ENCODE results near the gene JADE1.

JADE1 gene

DNA sequence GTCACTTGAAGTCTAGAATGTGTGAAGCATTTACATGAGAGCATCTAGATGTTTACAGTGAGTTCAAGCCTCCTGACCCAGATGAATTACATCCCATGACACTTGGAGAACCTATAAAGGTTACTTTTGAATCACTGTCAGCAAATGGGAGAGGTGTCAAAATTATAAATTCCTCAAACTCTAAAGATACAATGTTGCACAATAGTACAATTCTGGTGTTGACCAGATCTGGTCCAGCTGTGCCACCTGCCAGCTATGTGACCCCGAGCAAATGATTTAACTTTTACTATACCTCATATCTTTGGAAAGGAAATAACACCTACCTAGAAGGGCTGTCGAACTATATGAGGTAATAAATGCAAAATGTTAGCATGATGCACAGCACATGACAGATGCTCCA, 69.8 kb downstream of the JADE1 start:
- no peak for DNase-seq

DNA sequence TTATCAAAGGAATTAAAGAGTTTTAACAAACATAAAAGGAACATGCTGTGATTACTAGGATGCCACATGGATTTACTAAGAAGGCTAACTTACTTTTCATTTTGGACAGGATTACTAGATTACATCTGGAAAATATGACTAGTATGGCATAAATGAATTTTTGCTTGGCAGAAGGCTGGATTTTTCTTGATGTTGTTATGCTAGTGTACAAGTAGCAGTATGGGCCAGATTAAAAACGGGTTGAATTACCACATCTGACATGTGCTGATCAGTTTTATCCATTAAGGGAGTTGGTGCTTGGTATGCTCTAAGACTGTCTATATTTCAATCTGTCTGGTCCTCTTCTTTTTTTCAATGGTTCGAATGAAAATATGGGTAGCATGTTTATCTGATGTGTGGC, 70.5 kb downstream of the JADE1 start:
- DNase-seq = no peak

- DNase-seq = no peak
Observed at GRCh38 chr4:128880662-128881061, 71.2 kb downstream of the JADE1 start.

GRCh38 chr4:128904821-128905220, 95.3 kb downstream of the JADE1 start:
- no peak for DNase-seq

- DNase-seq = no peak
Observed at GRCh38 chr4:128906581-128906980, 97.1 kb downstream of the JADE1 start.

DNA sequence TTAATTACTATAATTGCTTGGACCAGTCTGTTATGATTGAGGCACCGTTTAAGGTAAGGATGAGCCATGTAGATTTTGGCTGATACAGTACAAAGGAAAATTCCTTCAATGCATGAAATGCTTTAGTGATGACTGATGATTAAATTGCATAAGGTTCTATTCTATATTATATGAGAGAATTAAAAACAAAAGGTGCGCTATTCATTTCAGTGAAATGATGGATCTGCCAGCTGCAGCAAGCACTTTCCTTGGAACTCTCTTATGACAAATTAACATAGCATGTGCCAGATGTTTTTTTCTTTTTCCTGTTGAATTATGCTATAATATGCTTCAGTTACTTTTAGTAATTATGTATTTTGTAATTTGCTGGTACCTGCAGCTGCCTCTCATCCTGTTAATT, 98.5 kb downstream of the JADE1 start:
- DNase-seq = no peak

DNA sequence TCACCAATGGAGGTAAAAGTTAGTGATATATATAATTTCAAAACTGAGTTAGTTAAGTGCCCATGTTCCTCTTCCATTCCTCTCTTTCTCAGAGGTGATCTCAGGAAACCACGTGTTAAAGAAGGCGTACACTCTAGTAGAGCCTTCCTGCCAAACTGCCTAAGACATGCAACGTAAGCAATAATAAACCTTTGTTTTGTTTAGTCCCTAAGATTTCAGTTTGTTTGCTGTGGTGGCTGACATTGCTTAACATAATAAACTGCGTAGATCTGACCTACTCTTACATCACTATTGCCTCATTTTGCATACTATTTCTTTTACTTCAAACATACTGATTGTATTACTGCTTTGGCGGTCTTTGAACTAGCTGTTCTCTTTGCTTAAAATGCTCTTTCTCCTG, 99.2 kb downstream of the JADE1 start:
- no peak for DNase-seq

DNA sequence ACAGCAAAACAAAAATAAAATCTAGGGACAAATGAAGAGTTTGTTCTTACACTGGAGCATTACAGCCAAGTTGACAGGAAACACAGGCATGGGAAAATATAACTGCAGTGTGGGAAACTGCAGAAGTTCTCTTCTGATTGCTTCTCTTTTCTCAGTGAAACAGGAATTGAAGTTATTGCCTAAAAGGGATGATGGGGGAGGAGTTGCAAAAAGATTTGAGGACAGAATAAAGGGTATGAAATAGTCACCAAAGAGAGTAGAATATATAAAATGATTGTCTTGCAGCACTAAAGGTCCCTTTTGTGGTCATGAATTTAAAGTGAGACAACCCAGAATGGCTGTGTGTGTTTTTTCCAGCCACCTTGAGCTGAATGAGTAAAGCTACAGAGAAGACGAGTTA, 103.7 kb downstream of the JADE1 start:
- DNase-seq = no peak

DNA sequence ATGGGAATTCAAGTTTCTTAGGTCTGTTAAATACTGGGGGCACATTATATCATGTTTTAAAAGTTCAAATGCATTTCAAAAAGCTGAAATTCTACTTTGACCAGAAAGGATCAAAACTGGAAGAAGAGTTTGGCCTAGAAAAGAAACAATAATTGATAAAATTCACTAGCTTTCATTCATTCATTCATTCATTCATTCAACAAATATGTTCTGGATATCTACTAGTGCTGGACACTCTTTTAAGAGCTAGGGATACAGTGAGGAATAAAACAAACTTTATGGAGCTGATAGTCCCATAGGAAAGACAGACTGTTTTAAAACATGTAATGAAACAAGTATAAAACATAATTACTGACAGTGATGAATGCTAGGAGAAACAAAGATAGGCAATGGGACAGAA, 106.0 kb downstream of the JADE1 start:
- DNase-seq = no peak

- DNase-seq = no peak
Observed at GRCh38 chr4:128916832-128917231, 107.3 kb downstream of the JADE1 start.

DNA sequence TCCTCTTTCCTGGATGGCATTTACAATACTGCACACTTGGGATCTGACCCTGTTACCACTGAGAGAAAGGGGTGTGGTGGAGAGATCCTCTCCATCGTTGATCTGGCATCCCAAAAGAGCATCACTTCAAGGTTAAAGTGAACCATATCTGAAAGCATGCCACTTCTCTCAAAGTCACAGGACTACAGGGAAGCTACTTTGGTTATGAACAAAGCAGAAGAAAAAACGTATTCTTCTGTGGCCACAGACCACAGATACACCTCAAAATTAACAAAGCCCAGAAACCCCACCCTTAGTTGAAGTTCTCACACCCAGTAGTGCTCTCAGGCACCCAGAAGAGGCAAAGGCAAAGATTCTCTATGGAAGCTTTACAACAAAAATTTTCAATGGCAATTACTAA, 108.3 kb downstream of the JADE1 start:
- DNase-seq = no peak

- no peak for DNase-seq
Observed at GRCh38 chr4:128921954-128922353, 112.5 kb downstream of the JADE1 start.
